WTC11 (cell line): ENCODE data around the gene CLP1. TPM values are rescaled to one million over a fixed set of nuclear protein-coding genes. Genes with fewer than 3 reads are reported as not detected.

Experiments
- ATF1 ChIP-seq: sonication (generic); formaldehyde crosslinking; IDR thresholded peaks from 2 replicates; pipeline ENCODE4 v1.8.1; 2023; ENCODE audit warnings: mild to moderate bottlenecking, moderate library complexity, missing genetic modification reagents
- CREB1 ChIP-seq: sonication (generic); formaldehyde crosslinking; IDR thresholded peaks from 2 replicates; pipeline ENCODE4 v1.8.0; 2023; ENCODE audit warnings: mild to moderate bottlenecking, missing genetic modification reagents
- ELF4 ChIP-seq: sonication (generic); formaldehyde crosslinking; IDR thresholded peaks from 2 replicates; pipeline ENCODE4 v1.8.1; 2022; ENCODE audit warnings: low read depth, mild to moderate bottlenecking, moderate library complexity, missing genetic modification reagents
- KAT7 ChIP-seq: sonication (generic); formaldehyde crosslinking; IDR thresholded peaks from 2 replicates; pipeline ENCODE4 v1.8.1; 2023; ENCODE audit warnings: missing genetic modification reagents, mild to moderate bottlenecking, borderline replicate concordance
- NR3C1 ChIP-seq: sonication (generic); formaldehyde crosslinking; conservative IDR thresholded peaks from 2 replicates; pipeline ENCODE4 v1.8.1; 2023; ENCODE audit warnings: low read depth, mild to moderate bottlenecking, missing genetic modification reagents
- RORB ChIP-seq: fragments of 250-450 bp; sonication (Bioruptor Pico); IDR thresholded peaks from 2 replicates; pipeline ENCODE4 v1.9.0; 2021; ENCODE audit warnings: mild to moderate bottlenecking
- SP1 ChIP-seq: sonication (generic); formaldehyde crosslinking; conservative IDR thresholded peaks from 2 replicates; pipeline ENCODE4 v1.8.1; 2022; ENCODE audit warnings: missing genetic modification reagents
- ZNF121 ChIP-seq: sonication (generic); formaldehyde crosslinking; IDR thresholded peaks from 2 replicates; pipeline ENCODE4 v1.8.0; 2023; ENCODE audit warnings: missing genetic modification reagents
- ZNF317 ChIP-seq: sonication (generic); formaldehyde crosslinking; IDR thresholded peaks from 2 replicates; pipeline ENCODE4 v1.8.1; 2023; ENCODE audit warnings: low read depth, mild to moderate bottlenecking, moderate library complexity, missing genetic modification reagents, borderline replicate concordance
- total RNA-seq: library from RNA; stranded (reverse); gene quantifications from 3 replicates; pipeline ENCODE4 v1.2.3, GENCODE V29; 2021
- TF ChIP-seq, protein P1 (sequence below): sonication (generic); formaldehyde crosslinking; conservative IDR thresholded peaks from 2 replicates; pipeline ENCODE4 v1.8.1; 2022; ENCODE audit warnings: mild to moderate bottlenecking, missing genetic modification reagents
- TF ChIP-seq, protein P2 (sequence below): fragments of 200-600 bp; IDR thresholded peaks from 2 replicates; pipeline ENCODE4 v1.8.0; 2022; ENCODE audit warnings: antibody characterized with exemption
- TF ChIP-seq, protein P3 (sequence below): fragments of 250-450 bp; sonication (Bioruptor Pico); IDR thresholded peaks from 2 replicates; pipeline ENCODE4 v1.9.0; 2021; ENCODE audit warnings: mild to moderate bottlenecking
- TF ChIP-seq, protein P4 (sequence below): sonication (generic); formaldehyde crosslinking; IDR thresholded peaks from 2 replicates; pipeline ENCODE4 v1.8.0; 2023; ENCODE audit warnings: mild to moderate bottlenecking, missing genetic modification reagents
- TF ChIP-seq, protein P5 (sequence below): sonication (generic); formaldehyde crosslinking; IDR thresholded peaks from 2 replicates; pipeline ENCODE4 v1.8.0; 2022; ENCODE audit warnings: mild to moderate bottlenecking, missing genetic modification reagents
- TF ChIP-seq, protein P6 (sequence below): sonication (generic); formaldehyde crosslinking; IDR thresholded peaks from 2 replicates; pipeline ENCODE4 v1.8.0; 2022; ENCODE audit warnings: mild to moderate bottlenecking, missing genetic modification reagents
- TF ChIP-seq, protein P7 (sequence below): sonication (generic); formaldehyde crosslinking; IDR thresholded peaks from 2 replicates; pipeline ENCODE4 v1.8.0; 2022; ENCODE audit warnings: mild to moderate bottlenecking, missing genetic modification reagents
- TF ChIP-seq, protein P8 (sequence below): sonication (generic); formaldehyde crosslinking; IDR thresholded peaks from 2 replicates; pipeline ENCODE4 v1.8.1; 2022; ENCODE audit warnings: mild to moderate bottlenecking, moderate library complexity, missing genetic modification reagents
- TF ChIP-seq, protein P9 (sequence below): sonication (generic); formaldehyde crosslinking; IDR thresholded peaks from 2 replicates; pipeline ENCODE4 v1.8.1; 2023; ENCODE audit warnings: mild to moderate bottlenecking, missing genetic modification reagents
- TF ChIP-seq, protein P10 (sequence below): fragments of 250-450 bp; sonication (Bioruptor Pico); conservative IDR thresholded peaks from 2 replicates; pipeline ENCODE4 v1.9.0; 2021; ENCODE audit warnings: mild to moderate bottlenecking

Gene CLP1
- total RNA-seq, 1 experiment from 2014 or later: 26.3 TPM

DNA sequence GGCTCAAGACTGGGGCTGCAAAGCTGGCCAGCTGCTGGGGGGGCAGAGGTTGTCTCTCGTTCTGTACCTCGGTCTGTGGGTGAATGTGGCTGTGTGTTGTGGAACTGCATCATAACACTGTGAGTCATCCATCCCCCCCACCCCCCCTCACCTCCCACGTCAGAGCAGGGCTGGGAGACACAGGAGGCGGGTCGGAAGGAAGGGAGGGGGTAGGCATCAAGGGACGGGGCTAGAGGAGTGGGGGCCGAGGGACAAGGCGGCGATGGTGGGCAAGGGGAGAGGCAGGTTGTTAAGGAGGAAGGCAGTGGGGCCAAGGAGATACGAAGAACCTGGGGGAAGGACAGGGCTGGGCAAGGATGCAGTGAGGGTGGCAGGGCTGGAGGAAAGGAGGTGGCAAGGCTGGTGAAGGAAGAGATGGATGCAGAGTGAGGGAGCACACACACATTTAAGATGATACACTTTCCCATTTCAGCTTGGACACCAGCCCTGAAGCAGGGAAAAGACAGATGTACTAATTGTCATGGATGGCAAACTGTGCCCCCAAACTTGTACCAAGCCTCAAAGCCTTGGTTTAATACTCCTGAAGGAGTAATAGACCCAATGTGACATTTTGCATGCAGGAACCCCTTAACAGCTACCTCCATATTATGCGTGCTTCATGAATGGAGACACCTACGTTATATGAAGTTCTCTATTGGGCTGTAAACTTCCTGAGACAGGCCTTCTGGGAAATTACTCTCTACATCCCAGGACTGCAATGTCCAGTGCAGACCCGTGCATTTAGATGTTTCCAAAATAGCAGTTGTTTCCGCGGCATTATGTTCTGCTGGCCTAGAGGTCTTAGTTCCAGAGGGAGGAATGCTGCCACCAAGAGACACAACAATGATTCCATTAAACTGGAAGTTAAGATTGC is 7.5 kb upstream of the CLP1 start, which contains the start of gene YPEL4 (continued):
- TF ChIP-seq ELF4 (CRISPR knock-in tag) (no peak), SP1 (no peak), ZNF121 (CRISPR knock-in tag) (no peak), NR3C1 (no peak), CREB1 (no peak), ATF1 (CRISPR knock-in tag) (no peak), KAT7 (CRISPR knock-in tag) (no peak), RORB (no peak; the same call in 1 of the 2 replicates), ZNF317 (CRISPR knock-in tag) (no peak)
- TF ChIP-seq, protein P1, sequence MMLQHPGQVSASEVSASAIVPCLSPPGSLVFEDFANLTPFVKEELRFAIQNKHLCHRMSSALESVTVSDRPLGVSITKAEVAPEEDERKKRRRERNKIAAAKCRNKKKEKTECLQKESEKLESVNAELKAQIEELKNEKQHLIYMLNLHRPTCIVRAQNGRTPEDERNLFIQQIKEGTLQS (CRISPR knock-in tag): no peak
- TF ChIP-seq, protein P2, sequence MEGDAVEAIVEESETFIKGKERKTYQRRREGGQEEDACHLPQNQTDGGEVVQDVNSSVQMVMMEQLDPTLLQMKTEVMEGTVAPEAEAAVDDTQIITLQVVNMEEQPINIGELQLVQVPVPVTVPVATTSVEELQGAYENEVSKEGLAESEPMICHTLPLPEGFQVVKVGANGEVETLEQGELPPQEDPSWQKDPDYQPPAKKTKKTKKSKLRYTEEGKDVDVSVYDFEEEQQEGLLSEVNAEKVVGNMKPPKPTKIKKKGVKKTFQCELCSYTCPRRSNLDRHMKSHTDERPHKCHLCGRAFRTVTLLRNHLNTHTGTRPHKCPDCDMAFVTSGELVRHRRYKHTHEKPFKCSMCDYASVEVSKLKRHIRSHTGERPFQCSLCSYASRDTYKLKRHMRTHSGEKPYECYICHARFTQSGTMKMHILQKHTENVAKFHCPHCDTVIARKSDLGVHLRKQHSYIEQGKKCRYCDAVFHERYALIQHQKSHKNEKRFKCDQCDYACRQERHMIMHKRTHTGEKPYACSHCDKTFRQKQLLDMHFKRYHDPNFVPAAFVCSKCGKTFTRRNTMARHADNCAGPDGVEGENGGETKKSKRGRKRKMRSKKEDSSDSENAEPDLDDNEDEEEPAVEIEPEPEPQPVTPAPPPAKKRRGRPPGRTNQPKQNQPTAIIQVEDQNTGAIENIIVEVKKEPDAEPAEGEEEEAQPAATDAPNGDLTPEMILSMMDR: no peak
- TF ChIP-seq, protein P3, sequence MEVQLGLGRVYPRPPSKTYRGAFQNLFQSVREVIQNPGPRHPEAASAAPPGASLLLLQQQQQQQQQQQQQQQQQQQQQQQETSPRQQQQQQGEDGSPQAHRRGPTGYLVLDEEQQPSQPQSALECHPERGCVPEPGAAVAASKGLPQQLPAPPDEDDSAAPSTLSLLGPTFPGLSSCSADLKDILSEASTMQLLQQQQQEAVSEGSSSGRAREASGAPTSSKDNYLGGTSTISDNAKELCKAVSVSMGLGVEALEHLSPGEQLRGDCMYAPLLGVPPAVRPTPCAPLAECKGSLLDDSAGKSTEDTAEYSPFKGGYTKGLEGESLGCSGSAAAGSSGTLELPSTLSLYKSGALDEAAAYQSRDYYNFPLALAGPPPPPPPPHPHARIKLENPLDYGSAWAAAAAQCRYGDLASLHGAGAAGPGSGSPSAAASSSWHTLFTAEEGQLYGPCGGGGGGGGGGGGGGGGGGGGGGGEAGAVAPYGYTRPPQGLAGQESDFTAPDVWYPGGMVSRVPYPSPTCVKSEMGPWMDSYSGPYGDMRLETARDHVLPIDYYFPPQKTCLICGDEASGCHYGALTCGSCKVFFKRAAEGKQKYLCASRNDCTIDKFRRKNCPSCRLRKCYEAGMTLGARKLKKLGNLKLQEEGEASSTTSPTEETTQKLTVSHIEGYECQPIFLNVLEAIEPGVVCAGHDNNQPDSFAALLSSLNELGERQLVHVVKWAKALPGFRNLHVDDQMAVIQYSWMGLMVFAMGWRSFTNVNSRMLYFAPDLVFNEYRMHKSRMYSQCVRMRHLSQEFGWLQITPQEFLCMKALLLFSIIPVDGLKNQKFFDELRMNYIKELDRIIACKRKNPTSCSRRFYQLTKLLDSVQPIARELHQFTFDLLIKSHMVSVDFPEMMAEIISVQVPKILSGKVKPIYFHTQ (CRISPR knock-in tag): peak; percentile 96
- TF ChIP-seq, protein P4, sequence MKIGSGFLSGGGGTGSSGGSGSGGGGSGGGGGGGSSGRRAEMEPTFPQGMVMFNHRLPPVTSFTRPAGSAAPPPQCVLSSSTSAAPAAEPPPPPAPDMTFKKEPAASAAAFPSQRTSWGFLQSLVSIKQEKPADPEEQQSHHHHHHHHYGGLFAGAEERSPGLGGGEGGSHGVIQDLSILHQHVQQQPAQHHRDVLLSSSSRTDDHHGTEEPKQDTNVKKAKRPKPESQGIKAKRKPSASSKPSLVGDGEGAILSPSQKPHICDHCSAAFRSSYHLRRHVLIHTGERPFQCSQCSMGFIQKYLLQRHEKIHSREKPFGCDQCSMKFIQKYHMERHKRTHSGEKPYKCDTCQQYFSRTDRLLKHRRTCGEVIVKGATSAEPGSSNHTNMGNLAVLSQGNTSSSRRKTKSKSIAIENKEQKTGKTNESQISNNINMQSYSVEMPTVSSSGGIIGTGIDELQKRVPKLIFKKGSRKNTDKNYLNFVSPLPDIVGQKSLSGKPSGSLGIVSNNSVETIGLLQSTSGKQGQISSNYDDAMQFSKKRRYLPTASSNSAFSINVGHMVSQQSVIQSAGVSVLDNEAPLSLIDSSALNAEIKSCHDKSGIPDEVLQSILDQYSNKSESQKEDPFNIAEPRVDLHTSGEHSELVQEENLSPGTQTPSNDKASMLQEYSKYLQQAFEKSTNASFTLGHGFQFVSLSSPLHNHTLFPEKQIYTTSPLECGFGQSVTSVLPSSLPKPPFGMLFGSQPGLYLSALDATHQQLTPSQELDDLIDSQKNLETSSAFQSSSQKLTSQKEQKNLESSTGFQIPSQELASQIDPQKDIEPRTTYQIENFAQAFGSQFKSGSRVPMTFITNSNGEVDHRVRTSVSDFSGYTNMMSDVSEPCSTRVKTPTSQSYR (CRISPR knock-in tag): peak; percentile 22; the same call in 1 of the 2 replicates
- TF ChIP-seq, protein P5, sequence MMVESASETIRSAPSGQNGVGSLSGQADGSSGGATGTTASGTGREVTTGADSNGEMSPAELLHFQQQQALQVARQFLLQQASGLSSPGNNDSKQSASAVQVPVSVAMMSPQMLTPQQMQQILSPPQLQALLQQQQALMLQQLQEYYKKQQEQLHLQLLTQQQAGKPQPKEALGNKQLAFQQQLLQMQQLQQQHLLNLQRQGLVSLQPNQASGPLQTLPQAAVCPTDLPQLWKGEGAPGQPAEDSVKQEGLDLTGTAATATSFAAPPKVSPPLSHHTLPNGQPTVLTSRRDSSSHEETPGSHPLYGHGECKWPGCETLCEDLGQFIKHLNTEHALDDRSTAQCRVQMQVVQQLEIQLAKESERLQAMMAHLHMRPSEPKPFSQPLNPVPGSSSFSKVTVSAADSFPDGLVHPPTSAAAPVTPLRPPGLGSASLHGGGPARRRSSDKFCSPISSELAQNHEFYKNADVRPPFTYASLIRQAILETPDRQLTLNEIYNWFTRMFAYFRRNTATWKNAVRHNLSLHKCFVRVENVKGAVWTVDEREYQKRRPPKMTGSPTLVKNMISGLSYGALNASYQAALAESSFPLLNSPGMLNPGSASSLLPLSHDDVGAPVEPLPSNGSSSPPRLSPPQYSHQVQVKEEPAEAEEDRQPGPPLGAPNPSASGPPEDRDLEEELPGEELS: no peak
- TF ChIP-seq, protein P6, sequence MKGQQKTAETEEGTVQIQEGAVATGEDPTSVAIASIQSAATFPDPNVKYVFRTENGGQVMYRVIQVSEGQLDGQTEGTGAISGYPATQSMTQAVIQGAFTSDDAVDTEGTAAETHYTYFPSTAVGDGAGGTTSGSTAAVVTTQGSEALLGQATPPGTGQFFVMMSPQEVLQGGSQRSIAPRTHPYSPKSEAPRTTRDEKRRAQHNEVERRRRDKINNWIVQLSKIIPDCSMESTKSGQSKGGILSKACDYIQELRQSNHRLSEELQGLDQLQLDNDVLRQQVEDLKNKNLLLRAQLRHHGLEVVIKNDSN (CRISPR knock-in tag): no peak
- TF ChIP-seq, protein P7, sequence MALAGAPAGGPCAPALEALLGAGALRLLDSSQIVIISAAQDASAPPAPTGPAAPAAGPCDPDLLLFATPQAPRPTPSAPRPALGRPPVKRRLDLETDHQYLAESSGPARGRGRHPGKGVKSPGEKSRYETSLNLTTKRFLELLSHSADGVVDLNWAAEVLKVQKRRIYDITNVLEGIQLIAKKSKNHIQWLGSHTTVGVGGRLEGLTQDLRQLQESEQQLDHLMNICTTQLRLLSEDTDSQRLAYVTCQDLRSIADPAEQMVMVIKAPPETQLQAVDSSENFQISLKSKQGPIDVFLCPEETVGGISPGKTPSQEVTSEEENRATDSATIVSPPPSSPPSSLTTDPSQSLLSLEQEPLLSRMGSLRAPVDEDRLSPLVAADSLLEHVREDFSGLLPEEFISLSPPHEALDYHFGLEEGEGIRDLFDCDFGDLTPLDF (CRISPR knock-in tag): no peak
- TF ChIP-seq, protein P8, sequence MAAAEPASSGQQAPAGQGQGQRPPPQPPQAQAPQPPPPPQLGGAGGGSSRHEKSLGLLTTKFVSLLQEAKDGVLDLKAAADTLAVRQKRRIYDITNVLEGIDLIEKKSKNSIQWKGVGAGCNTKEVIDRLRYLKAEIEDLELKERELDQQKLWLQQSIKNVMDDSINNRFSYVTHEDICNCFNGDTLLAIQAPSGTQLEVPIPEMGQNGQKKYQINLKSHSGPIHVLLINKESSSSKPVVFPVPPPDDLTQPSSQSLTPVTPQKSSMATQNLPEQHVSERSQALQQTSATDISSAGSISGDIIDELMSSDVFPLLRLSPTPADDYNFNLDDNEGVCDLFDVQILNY (CRISPR knock-in tag): no peak
- TF ChIP-seq, protein P9, sequence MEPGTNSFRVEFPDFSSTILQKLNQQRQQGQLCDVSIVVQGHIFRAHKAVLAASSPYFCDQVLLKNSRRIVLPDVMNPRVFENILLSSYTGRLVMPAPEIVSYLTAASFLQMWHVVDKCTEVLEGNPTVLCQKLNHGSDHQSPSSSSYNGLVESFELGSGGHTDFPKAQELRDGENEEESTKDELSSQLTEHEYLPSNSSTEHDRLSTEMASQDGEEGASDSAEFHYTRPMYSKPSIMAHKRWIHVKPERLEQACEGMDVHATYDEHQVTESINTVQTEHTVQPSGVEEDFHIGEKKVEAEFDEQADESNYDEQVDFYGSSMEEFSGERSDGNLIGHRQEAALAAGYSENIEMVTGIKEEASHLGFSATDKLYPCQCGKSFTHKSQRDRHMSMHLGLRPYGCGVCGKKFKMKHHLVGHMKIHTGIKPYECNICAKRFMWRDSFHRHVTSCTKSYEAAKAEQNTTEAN (CRISPR knock-in tag): no peak
- TF ChIP-seq, protein P10, sequence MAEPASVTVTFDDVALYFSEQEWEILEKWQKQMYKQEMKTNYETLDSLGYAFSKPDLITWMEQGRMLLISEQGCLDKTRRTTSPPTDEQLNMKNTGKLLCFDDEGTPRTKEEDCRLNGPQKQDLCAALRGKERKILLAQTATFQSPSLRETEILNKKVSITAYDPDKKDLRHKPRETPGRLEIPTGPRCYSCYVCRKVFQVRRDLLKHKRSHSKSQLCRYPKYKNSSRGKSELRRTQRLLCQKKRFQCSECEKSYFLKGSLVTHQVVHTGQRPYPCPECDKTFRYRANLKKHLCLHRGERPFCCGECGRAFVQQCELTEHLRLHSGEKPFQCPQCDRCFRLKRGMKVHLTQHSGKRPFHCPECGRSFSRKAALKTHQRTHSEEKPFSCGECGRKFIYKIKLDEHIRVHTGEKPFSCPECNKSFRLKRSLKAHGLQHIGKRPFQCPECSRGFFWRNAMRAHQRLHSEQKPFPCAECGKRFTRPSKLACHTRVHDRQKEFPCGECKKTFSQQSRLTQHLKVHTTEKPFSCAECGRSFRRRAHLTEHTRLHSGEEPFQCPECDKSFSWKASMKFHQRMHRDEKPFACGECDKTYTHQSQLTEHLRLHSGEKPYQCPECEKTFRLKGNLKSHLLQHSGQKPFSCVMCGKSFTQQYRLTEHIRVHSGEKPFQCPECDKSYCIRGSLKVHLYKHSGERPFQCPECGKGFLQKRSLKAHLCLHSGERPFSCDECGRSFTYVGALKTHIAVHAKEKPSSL (CRISPR knock-in tag): peak; percentile 80
